ENCODE measurements around the gene CCDC178. TPM values are rescaled to one million over a fixed set of nuclear protein-coding genes. Genes with fewer than 3 reads are reported as not detected.

CCDC178 gene
- total and polyA plus RNA-seq, 2 of the 4 experiments (the other 2 are of a cell fraction), result not detected

DNA sequence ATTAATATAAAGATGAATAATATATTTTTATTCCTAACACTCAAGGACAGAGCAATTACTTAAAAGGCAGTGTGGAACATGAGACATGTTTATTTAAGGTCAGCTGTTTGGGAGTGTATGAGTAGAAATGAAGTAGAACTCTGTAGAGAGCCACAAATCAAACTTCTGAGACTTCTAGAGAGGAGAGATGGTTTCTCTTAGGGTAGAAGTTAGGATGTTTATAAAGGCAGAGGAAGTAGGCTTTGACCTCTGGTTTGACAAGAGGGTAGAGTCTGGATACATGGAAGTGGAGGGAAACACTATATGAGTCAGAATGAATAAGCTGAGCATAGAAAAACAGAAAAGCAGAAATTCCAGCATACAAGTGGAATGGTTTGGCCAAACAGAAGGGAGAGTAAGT lies 405.6 kb downstream of the CCDC178 start:
- TF ChIP-seq, protein P1, sequence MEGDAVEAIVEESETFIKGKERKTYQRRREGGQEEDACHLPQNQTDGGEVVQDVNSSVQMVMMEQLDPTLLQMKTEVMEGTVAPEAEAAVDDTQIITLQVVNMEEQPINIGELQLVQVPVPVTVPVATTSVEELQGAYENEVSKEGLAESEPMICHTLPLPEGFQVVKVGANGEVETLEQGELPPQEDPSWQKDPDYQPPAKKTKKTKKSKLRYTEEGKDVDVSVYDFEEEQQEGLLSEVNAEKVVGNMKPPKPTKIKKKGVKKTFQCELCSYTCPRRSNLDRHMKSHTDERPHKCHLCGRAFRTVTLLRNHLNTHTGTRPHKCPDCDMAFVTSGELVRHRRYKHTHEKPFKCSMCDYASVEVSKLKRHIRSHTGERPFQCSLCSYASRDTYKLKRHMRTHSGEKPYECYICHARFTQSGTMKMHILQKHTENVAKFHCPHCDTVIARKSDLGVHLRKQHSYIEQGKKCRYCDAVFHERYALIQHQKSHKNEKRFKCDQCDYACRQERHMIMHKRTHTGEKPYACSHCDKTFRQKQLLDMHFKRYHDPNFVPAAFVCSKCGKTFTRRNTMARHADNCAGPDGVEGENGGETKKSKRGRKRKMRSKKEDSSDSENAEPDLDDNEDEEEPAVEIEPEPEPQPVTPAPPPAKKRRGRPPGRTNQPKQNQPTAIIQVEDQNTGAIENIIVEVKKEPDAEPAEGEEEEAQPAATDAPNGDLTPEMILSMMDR (conservative IDR thresholded peaks at IDR 0.05; ENCODE audit: low read depth, low read length), result no peak
- TF ChIP-seq CHD1 (IDR thresholded peaks at IDR 0.05; ENCODE audit: low read depth, low read length) (no peak), RCOR1 (IDR thresholded peaks at IDR 0.05; ENCODE audit: insufficient replicate concordance, low read length) (no peak), MXI1 (IDR thresholded peaks at IDR 0.05; ENCODE audit: borderline replicate concordance, low read depth, low read length) (no peak), ELK1 (IDR thresholded peaks at IDR 0.05; ENCODE audit: borderline replicate concordance, low read depth, low read length) (no peak), NFE2L2 (IDR thresholded peaks at IDR 0.05; ENCODE audit: low read depth, low read length) (no peak), RFX5 (IDR thresholded peaks at IDR 0.05; ENCODE audit: low read depth, low read length) (no peak), FOS (IDR thresholded peaks at IDR 0.05; ENCODE audit: low read depth, low read length) (no peak), MAFK (IDR thresholded peaks at IDR 0.05; ENCODE audit: low read depth, low read length) (no peak), SMC3 (IDR thresholded peaks at IDR 0.05; ENCODE audit: low read depth, low read length) (no peak), MAZ (IDR thresholded peaks at IDR 0.05; ENCODE audit: borderline replicate concordance, low read depth, low read length) (no peak), RAD21 (IDR thresholded peaks at IDR 0.05; ENCODE audit: low read length) (no peak), POLR2A (IDR thresholded peaks at IDR 0.05; ENCODE audit: low read depth, low read length) (no peak)
- TF ChIP-seq, protein P2, sequence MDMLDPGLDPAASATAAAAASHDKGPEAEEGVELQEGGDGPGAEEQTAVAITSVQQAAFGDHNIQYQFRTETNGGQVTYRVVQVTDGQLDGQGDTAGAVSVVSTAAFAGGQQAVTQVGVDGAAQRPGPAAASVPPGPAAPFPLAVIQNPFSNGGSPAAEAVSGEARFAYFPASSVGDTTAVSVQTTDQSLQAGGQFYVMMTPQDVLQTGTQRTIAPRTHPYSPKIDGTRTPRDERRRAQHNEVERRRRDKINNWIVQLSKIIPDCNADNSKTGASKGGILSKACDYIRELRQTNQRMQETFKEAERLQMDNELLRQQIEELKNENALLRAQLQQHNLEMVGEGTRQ (IDR thresholded peaks at IDR 0.05; ENCODE audit: low read depth, low read length), result no peak
- in situ Hi-C loops (cut with MboI; ENCODE audit: low sequenced_read_pairs) (no loop called here), intact Hi-C loops (cut with micrococcal nuclease) (loop anchor here (5.0 kb wide), 1 partner anchor 417 kb away; no protein-coding TSS in a partner anchor), dilution Hi-C loops (cut with HindIII; ENCODE audit: low sequenced_read_pairs, unreplicated experiment) (no loop called here)
- Histone ChIP-seq H3K14ac (replicated peaks; ENCODE audit: low read depth, low read length) (no peak overlapping the region), H2BK20ac (ENCODE audit: low read depth, low read length) (no peak overlapping the region), H3K36me3 (ENCODE audit: control insufficient read depth, insufficient read depth, low read length) (no peaks in the 10 kb centered on the region), H2BK120ac (ENCODE audit: low read depth, low read length) (no peak overlapping the region), H2BK5ac (ENCODE audit: low read depth, low read length, poor library complexity, severe bottlenecking) (no peak overlapping the region), H3K4me1 (ENCODE audit: control insufficient read depth, insufficient read depth, low read length) (no peaks in the 10 kb centered on the region), H3K18ac (ENCODE audit: low read depth, low read length) (no peak overlapping the region), H3K23ac (ENCODE audit: low read depth, low read length) (no peak overlapping the region), H3K27ac (ENCODE audit: insufficient read depth, low read length) (no peak overlapping the region), H4K20me1 (ENCODE audit: insufficient read depth, low read length) (no peaks in the 10 kb centered on the region), H3K4me2 (ENCODE audit: low read depth, low read length) (no peak overlapping the region), H3K9ac (ENCODE audit: low read depth, low read length) (no peak overlapping the region), H4K91ac (ENCODE audit: insufficient read depth, low read depth, low read length) (no peak overlapping the region), H4K8ac (ENCODE audit: low read depth in 2 of 2, low read length in 2 of 2) (no peak overlapping the region), H3K9me1 (ENCODE audit: insufficient read depth, low read length) (no peaks in the 10 kb centered on the region), H3K56ac (ENCODE audit: extremely low read depth, insufficient read depth, low read length) (no peak overlapping the region), H3K79me1 (ENCODE audit: low read depth in 1 of 2, low read length in 2 of 2) (no peaks in the 10 kb centered on the region), H2AK5ac (ENCODE audit: low read depth, low read length) (no peak overlapping the region), H3K4ac (ENCODE audit: low read depth, low read length) (no peak overlapping the region), H3K27me3 (ENCODE audit: control insufficient read depth, insufficient read depth, low read length) (no peaks in the 10 kb centered on the region), H4K5ac (ENCODE audit: low read depth, low read length) (no peak overlapping the region), H3K9me3 (ENCODE audit: control insufficient read depth, insufficient read depth, low read length) (0 out of 2 replicates have a peak, but pooled peaks cover 1% of the 10 kb centered on the region), H2AFZ (replicated peaks; ENCODE audit: low read length, poor library complexity) (no peak overlapping the region), H2AK9ac (replicated peaks; ENCODE audit: low read depth, low read length, poor library complexity) (no peak overlapping the region), H3K4me3 (ENCODE audit: insufficient read depth, low read depth, low read length) (no peak overlapping the region), H2BK15ac (ENCODE audit: low read depth, low read length) (no peak overlapping the region)
- ChIA-PET POLR2A (ENCODE audit: unreplicated experiment) (no interaction called here), CTCF (no interaction called here)
- BruUV-seq (replicated peaks), result no TSS peak
- ATAC-seq (ENCODE audit: low read depth) (no peak), DNase-seq (peak; percentile 0)
